WTC11 (cell line): Measurements from ENCODE around the gene KIF5C.

Source experiments
- EMX1 ChIP-seq: fragments of 250-450 bp; sonication (Bioruptor Pico); IDR thresholded peaks from 2 replicates; pipeline ENCODE4 v1.8.0; 2021; ENCODE audit warnings: mild to moderate bottlenecking
- NFYB ChIP-seq: sonication (generic); formaldehyde crosslinking; conservative IDR thresholded peaks from 2 replicates; pipeline ENCODE4 v1.8.0; 2022; ENCODE audit warnings: low read depth, missing genetic modification reagents
- NR1H2 ChIP-seq: sonication (generic); formaldehyde crosslinking; IDR thresholded peaks from 2 replicates; pipeline ENCODE4 v1.9.0; 2021; ENCODE audit warnings: mild to moderate bottlenecking, moderate library complexity, missing genetic modification reagents
- PREB ChIP-seq: sonication (generic); formaldehyde crosslinking; IDR thresholded peaks from 2 replicates; pipeline ENCODE4 v1.8.1; 2022; ENCODE audit warnings: mild to moderate bottlenecking, missing genetic modification reagents, moderate library complexity, borderline replicate concordance
- TEAD4 ChIP-seq: sonication (generic); formaldehyde crosslinking; IDR thresholded peaks from 2 replicates; pipeline ENCODE4 v1.8.0; 2022; ENCODE audit warnings: mild to moderate bottlenecking, missing genetic modification reagents
- ZNF423 ChIP-seq: fragments of 250-450 bp; sonication (Bioruptor Pico); IDR thresholded peaks from 2 replicates; pipeline ENCODE4 v2.1.2; 2022; ENCODE audit warnings: mild to moderate bottlenecking, moderate library complexity
- TF ChIP-seq, protein P1 (sequence below): fragments of 200-600 bp; IDR thresholded peaks from 2 replicates; pipeline ENCODE4 v1.8.0; 2022; ENCODE audit warnings: antibody characterized with exemption
- TF ChIP-seq, protein P2 (sequence below): sonication (generic); formaldehyde crosslinking; conservative IDR thresholded peaks from 2 replicates; pipeline ENCODE4 v1.8.1; 2022; ENCODE audit warnings: mild to moderate bottlenecking, missing genetic modification reagents
- TF ChIP-seq, protein P3 (sequence below): sonication (generic); formaldehyde crosslinking; IDR thresholded peaks from 2 replicates; pipeline ENCODE4 v1.8.1; 2023; ENCODE audit warnings: mild to moderate bottlenecking, missing genetic modification reagents, moderate library complexity

DNA sequence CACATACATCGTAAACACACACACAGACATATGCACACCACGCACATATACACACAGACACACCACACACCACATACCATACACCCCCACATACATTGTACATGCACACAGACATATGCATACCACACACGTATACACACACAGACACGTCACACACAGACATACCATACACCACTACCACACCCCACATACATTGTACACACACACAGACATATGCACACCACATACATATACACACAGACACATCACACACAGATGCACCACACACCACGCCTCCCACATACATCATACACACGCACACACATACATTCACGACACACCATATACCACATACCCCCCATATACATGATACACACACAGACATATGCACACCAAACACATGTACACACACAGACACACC lies 58.4 kb downstream of the KIF5C start:
- TF ChIP-seq, protein P1, sequence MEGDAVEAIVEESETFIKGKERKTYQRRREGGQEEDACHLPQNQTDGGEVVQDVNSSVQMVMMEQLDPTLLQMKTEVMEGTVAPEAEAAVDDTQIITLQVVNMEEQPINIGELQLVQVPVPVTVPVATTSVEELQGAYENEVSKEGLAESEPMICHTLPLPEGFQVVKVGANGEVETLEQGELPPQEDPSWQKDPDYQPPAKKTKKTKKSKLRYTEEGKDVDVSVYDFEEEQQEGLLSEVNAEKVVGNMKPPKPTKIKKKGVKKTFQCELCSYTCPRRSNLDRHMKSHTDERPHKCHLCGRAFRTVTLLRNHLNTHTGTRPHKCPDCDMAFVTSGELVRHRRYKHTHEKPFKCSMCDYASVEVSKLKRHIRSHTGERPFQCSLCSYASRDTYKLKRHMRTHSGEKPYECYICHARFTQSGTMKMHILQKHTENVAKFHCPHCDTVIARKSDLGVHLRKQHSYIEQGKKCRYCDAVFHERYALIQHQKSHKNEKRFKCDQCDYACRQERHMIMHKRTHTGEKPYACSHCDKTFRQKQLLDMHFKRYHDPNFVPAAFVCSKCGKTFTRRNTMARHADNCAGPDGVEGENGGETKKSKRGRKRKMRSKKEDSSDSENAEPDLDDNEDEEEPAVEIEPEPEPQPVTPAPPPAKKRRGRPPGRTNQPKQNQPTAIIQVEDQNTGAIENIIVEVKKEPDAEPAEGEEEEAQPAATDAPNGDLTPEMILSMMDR, result no peak
- TF ChIP-seq, protein P2, sequence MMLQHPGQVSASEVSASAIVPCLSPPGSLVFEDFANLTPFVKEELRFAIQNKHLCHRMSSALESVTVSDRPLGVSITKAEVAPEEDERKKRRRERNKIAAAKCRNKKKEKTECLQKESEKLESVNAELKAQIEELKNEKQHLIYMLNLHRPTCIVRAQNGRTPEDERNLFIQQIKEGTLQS (CRISPR knock-in tag), result no peak
- TF ChIP-seq EMX1 (CRISPR knock-in tag) (no peak), NFYB (CRISPR knock-in tag) (no peak), PREB (CRISPR knock-in tag) (no peak), TEAD4 (CRISPR knock-in tag) (no peak), NR1H2 (CRISPR knock-in tag) (no peak), ZNF423 (no peak)
- TF ChIP-seq, protein P3, sequence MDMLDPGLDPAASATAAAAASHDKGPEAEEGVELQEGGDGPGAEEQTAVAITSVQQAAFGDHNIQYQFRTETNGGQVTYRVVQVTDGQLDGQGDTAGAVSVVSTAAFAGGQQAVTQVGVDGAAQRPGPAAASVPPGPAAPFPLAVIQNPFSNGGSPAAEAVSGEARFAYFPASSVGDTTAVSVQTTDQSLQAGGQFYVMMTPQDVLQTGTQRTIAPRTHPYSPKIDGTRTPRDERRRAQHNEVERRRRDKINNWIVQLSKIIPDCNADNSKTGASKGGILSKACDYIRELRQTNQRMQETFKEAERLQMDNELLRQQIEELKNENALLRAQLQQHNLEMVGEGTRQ (CRISPR knock-in tag), result no peak
